ENCODE data around the gene CYP4F2.
"Not testable (repeated sequence)": the region's sequence is repeated elsewhere in the genome, so short reads cannot be mapped to it uniquely, and the experiment has no call there.

Gene CYP4F2

GRCh38 chr19:15900504-15900903, 2.6 kb upstream of the CYP4F2 start:
- DNase-seq (ENCODE audit: extremely low read depth in 1 of 2, low read depth in 1 of 2), result no peak

GRCh38 chr19:15900032-15900431, 2.2 kb upstream of the CYP4F2 start:
- not testable (repeated sequence) for DNase-seq (ENCODE audit: extremely low read depth in 1 of 2, low read depth in 1 of 2)

DNA sequence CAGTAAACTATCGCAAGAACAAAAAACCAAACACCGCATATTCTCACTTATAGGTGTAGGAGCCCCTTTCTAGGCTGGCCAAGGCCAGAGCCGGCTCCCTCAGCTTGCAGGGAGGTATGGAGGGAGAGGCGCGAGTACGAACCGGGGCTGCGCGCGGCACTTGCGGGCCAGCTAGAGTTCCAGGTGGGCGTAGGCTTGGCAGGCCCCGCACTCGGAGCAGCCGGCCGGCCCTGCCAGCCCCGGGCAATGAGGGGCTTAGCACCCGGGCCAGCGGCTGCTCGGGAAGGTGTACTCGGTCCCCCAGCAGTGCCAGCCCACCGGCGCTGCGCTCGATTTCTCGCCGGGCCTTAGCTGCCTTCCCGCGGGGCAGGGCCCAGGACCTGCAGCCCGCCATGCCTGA, 1.7 kb upstream of the CYP4F2 start:
- not testable (repeated sequence) for DNase-seq (ENCODE audit: extremely low read depth in 1 of 2, low read depth in 1 of 2)

- DNase-seq (ENCODE audit: extremely low read depth in 1 of 2, low read depth in 1 of 2), result no peak
Observed at GRCh38 chr19:15897026-15897737, 692 bp downstream of the CYP4F2 start.

GRCh38 chr19:15895876-15896430, 1.9 kb downstream of the CYP4F2 start:
- DNase-seq (ENCODE audit: extremely low read depth in 1 of 2, low read depth in 1 of 2), result no peak

GRCh38 chr19:15894359-15894758, 3.5 kb downstream of the CYP4F2 start:
- no peak for DNase-seq (ENCODE audit: extremely low read depth in 1 of 2, low read depth in 1 of 2)

- no peak for DNase-seq (ENCODE audit: extremely low read depth in 1 of 2, low read depth in 1 of 2)
Observed at GRCh38 chr19:15893477-15893876, 4.4 kb downstream of the CYP4F2 start.

- DNase-seq (ENCODE audit: extremely low read depth in 1 of 2, low read depth in 1 of 2), result no peak
Observed at GRCh38 chr19:15892012-15892411, 5.9 kb downstream of the CYP4F2 start.

- no peak for DNase-seq (ENCODE audit: extremely low read depth in 1 of 2, low read depth in 1 of 2)
Observed at GRCh38 chr19:15891434-15891833, 6.4 kb downstream of the CYP4F2 start.

DNA sequence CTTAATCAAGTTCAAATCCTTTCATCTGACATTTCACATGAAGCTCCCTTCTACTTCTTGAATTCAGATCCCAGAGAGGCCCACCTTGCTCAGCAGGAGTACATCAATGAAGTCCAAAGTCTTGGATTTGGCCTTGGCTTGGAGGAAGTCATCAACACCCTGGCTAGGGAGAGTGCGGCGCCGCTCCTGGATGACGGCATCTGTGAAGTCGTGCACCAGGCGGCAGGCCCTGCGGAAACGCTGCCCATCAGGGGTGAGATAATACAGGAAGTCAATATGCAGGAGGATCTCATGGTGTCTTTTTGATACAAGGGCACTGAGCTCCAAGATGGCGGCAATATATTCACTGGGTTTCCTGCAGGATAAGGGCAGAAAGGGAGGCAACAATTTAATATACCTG, 8.5 kb downstream of the CYP4F2 start:
- DNase-seq (ENCODE audit: extremely low read depth in 1 of 2, low read depth in 1 of 2), result not testable (repeated sequence)

DNA sequence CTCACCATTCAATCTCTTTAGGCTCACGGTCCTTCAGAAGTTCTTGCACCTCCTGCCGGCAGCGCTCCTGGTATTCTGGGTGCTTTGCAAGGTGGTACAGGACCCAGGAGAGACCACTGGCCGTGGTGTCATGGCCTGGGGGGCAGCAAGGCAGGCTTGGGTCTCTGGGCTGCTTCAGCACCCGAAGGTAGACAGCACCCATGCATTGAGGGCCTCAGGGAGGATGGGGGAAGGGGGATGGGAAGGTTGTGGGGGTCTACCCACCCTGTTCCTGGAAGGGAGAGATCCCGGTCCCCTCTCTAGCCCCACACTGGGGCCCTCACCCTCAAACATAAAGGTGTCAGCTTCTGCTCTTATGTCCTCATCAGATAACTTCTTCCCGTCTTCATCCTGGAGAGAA, 12.0 kb downstream of the CYP4F2 start:
- no peak for DNase-seq (ENCODE audit: extremely low read depth in 1 of 2, low read depth in 1 of 2)

DNA sequence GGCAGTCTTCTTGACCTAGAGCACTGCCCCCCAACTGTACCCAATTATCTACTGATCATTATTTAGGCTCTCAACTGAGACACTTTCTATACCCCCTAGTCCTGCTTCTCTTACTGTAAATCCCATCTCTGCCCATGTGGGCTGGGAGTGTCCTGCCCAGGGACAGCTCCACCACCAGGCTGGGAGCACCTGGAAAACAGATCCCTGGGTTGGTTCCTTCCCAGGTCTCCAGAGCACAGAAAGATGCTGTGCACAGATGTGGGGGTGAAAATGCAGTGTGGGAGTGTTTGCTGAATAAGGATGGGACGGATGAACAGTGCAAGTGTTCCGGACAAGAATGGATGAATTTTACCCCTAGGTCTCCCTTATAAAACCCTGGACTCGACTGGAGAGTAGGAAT, 12.7 kb downstream of the CYP4F2 start:
- DNase-seq (ENCODE audit: extremely low read depth in 1 of 2, low read depth in 1 of 2), result no peak

DNA sequence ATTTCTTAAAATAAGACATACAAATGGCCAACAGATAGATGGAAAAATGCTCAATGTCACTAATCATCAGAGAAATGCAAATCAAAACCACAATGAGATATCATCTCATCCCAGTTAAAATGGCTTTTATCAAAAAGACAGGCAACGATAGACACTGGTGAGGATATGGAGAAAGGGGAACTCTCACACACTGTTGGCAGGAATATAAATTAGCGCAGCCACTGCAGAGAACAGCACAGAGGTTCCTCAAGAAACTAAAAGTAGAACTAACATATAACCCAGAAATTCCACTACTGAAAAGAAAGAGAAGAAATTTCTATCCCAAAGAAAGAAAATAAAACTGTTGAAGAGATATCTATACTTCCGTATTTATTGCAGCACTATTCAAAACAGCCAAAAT, 14.5 kb downstream of the CYP4F2 start:
- DNase-seq (ENCODE audit: extremely low read depth in 1 of 2, low read depth in 1 of 2), result not testable (repeated sequence)

DNA sequence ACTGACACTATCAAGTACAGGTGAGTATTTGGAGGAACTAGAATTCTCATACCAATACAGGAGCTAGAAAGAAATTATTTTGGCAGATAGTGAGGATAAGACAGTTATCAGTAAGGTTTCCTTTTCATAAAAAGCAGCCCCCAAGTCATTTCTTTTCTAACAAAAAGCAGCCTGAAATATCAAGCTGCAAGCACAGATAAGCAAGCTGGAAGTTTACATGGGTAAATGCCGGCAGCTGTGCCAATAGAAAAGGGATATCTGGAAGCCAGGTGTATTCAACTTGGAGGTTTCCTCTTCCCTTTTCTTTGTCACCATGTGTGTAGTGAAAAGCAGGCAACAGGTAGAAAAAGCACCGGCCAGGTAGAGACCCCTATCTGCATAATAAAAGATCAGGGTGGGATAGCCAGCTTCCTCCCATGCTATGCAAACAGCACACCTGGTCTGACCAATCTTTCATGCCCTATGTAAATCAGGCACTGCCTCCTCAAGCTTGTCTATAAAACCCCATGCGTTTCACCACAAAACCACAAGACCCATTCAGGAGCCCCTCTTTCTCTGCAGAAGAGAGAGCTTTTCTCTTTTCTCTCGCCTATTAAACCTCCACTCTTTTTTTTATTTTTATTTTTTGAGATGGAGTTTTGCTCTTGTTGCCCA, 22.9 kb downstream of the CYP4F2 start:
- no peak for DNase-seq (ENCODE audit: extremely low read depth in 1 of 2, low read depth in 1 of 2)

DNA sequence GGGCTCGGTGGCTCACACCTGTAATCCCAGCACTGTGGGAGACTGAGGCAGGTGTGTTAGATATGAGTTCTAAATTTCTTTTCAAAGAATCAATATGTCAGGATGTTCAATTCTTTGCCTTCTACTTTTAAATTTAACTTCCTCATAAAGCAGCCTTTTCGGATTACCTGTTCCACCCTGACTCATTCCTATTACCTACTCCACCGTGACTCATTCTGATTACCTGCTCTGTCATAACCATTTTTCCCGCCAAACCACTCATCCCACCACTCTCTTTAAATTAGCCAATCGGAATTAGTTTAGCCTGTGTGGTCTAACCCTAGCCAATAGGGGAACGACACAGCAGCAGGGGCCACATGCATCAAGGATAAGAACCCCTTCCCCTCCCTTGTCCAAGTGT, 24.1 kb downstream of the CYP4F2 start:
- DNase-seq (ENCODE audit: extremely low read depth in 1 of 2, low read depth in 1 of 2), result not testable (repeated sequence)

GRCh38 chr19:15871570-15871969, 26.3 kb downstream of the CYP4F2 start:
- DNase-seq (ENCODE audit: extremely low read depth in 1 of 2, low read depth in 1 of 2), result no peak

DNA sequence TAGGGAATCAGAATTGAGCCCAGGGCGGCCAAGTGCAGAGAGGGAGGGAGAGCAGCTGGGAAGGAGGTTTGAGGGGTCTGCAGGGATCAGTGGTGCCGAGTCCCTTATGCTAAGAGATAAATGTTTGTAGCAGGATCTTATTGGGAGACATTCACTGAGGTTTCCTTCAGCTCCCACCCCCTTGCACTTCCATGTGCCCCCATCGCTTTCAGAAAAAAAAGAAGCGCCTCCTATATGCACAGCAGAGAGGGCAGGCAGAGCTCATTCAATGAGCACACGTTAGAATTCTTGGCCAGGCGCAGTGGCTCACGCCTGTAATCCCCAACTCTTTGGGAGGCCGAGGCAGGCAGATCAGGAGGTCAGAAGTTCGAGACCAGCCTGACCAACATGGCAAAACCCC, 28.0 kb downstream of the CYP4F2 start:
- DNase-seq (ENCODE audit: extremely low read depth in 1 of 2, low read depth in 1 of 2), result no peak

DNA sequence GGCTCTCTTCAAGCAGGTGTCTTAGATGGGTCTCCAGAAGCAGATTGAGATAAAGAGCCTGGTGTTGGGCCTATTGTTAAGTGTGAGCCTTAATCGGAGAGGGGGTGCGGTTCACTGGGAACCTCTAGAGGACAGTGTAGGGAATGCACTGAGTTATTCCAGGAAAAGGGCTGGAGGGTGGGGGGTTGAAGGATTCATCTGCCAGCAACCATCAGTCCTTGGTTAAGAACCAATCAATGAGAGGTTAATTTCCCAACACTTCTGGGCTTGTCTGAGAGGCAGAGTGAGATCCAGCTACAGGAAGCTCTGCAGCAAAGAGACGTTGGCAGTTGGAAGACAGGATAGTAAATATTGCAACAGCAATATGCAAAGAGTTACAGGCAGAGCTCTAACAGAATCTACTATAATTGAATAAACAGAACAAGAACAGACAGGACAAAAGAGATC, 28.7 kb downstream of the CYP4F2 start:
- peak in 1 of 2 donors; percentile 8 for DNase-seq (ENCODE audit: extremely low read depth in 1 of 2, low read depth in 1 of 2)

DNA sequence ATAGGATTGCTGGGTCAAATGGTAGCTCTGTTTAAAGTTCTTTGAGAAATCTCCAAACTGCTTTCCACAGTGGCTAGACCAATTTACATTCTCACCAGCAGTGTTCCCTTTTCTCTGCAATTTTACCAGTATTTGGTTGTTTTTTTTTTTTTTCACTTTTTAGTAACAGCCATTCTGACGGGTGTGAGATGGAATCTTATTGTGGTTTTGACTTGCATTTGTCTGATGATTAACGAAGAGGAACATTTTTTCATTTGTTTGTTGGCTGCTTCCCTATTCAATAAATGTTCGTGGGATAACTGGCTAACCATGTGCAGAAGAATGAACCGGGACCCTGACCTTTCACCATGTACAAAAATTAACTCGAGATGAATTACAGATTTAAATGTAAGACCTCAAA, 31.2 kb downstream of the CYP4F2 start:
- no peak for DNase-seq (ENCODE audit: extremely low read depth in 1 of 2, low read depth in 1 of 2)

DNA sequence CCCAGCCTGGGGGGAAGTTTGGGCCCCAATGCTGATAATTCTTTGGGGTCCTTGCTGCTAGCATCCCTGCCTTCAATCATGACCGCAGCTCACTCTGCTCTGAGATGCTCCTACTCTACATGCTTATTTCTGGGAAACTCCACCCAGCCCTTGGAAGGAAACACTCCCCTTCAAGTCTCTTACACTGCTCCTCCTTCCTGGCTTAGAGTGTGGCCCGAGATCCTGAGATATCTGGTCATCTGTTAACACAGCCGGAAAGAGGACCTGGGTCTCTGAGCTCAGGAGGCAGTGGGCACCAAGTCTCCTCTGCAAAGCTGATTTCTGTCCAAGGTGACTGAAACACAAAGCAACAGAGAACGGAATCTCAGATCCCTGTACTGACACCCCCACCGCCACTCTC, 33.0 kb downstream of the CYP4F2 start:
- DNase-seq (ENCODE audit: extremely low read depth in 1 of 2, low read depth in 1 of 2), result no peak

DNA sequence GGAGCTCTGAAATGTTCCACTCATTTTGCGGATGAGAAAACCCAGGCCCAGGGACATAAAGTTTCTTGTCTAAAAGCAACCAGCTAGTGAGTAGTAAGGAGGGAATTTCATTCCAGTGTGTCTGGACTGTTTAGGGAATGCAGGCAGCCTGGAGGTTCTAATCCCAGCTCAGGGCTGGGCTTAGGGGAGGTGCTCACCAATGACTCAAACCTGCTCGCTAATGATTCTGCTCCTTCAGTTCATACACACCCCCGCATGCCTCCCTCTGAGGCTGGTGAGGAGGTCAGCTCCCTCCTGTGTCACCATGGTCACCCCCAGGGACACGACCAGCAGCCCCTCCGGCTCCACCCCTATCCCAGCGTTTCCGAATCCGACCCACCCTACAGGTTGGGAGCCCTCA, 34.6 kb downstream of the CYP4F2 start:
- no peak for DNase-seq (ENCODE audit: extremely low read depth in 1 of 2, low read depth in 1 of 2)

DNA sequence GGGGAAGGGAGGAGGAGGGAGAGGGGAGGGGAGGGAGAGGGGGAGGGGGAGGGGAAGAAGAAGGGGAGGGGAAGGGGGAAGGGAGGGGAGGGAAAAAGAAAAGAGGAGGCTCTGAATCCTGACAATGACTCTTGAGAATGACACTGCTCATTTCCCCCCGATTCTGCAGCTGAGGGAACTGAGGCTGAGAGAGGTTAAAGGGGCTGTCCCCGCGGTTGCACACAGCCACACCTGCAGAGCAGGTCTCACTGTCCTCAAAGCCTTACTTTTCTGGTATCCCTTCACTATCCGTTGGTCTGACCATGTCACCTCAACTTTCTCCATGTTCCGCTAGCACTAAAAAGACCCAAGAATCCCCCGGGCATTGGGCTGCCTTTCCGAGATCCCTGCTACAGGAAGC, 35.4 kb downstream of the CYP4F2 start:
- no peak for DNase-seq (ENCODE audit: extremely low read depth in 1 of 2, low read depth in 1 of 2)

Measured in activated CD8-positive, alpha-beta memory T cell treated with anti-CD3 and anti-CD28 coated beads for 1 hour (primary cell).